GM12878 (cell line): ENCODE measurements around the gene CYBC1. TPM values are rescaled to one million over a fixed set of nuclear protein-coding genes. Genes with fewer than 3 reads are reported as not detected.

ENCODE experiments used
- ATAC-seq: fragments of 200-7000 bp; cut with Tn5 transposase; 3 replicates; pipeline ENCODE4 v1.9.1; 2020; ENCODE audit warnings: mild to moderate bottlenecking, moderate library complexity
- BruUV-seq: library from RNA; stranded (reverse); fragments of 400-500 nt; replicated peaks from 2 replicates; lab custom pipeline; 2021; lab: Mats Ljungman, UMichigan
- CTCF ChIA-PET: fragments of 300-600 bp; sonication (Branson Sonifier 250); formaldehyde crosslinking; extraction: SDS; loops from one replicate; lab custom pipeline; 2021; ENCODE audit warnings: inconsistent platforms; lab: Yijun Ruan, JAX
- POLR2A ChIA-PET: fragments of 350-600 bp; formaldehyde crosslinking; extraction: SDS; loops from one replicate; lab custom pipeline; 2021; ENCODE audit warnings: inconsistent platforms; lab: Charles Lee
- RAD21 ChIA-PET: fragments of 300-600 bp; sonication (Branson Sonifier 250); formaldehyde crosslinking; loops from one replicate; lab custom pipeline; 2023; ENCODE audit warnings: antibody characterized with exemption; ENCODE audit not compliant: unreplicated experiment; lab: Charles Lee
- SMC1A ChIA-PET: fragments of 300-600 bp; sonication (Branson Sonifier 250); formaldehyde crosslinking; loops from one replicate; lab custom pipeline; 2023; ENCODE audit not compliant: unreplicated experiment, uncharacterized antibody; lab: Charles Lee
- DNase-seq: peaks from one replicate; pipeline ENCODE4 v3.0.0-alpha.2; 2011; ENCODE audit warnings: low read depth, low spot score
- FAIRE-seq: peaks from 3 replicates; lab custom pipeline; 2011; peaks lifted over from hg19 to GRCh38; lab: Jason Lieb, UNC
- H2AFZ ChIP-seq: 2 replicates; pipeline ENCODE4 v1.6.0; 2011; ENCODE audit warnings: low read depth, low read length, control low read depth; ENCODE audit not compliant: control insufficient read depth
- H3K27ac ChIP-seq: 2 replicates; pipeline ENCODE4 v1.5.1; 2011; ENCODE audit warnings: control low read depth; ENCODE audit not compliant: control insufficient read depth, insufficient read depth
- H3K27me3 ChIP-seq, 2 experiments: replicated peaks in 1 of 2; 2 replicates each; pipeline versions ENCODE4 v1.6.0 to v1.6.1; 2011; ENCODE audit warnings: low read length in 1 of 2; ENCODE audit not compliant: control insufficient read depth in 2 of 2, insufficient read depth in 2 of 2
- H3K36me3 ChIP-seq, 2 experiments: 2 replicates each; pipeline ENCODE4 v1.5.1; 2011; ENCODE audit warnings: low read length in 1 of 2; ENCODE audit not compliant: control insufficient read depth in 2 of 2, insufficient read depth in 2 of 2
- H3K4me1 ChIP-seq: 2 replicates; pipeline ENCODE4 v1.6.1; 2011; ENCODE audit warnings: mild to moderate bottlenecking, low read length, moderate library complexity, mixed read lengths; ENCODE audit not compliant: control insufficient read depth, insufficient read depth
- H3K4me2 ChIP-seq: 2 replicates; pipeline ENCODE4 v1.6.0; 2011; ENCODE audit warnings: control low read depth; ENCODE audit not compliant: control insufficient read depth, insufficient read depth
- H3K4me3 ChIP-seq: fragments of 200-600 bp; sonication (generic); 2 replicates; pipeline ENCODE4 v1.5.1; 2016
- H3K79me2 ChIP-seq: 2 replicates; pipeline ENCODE4 v1.6.0; 2011; ENCODE audit warnings: low read length; ENCODE audit not compliant: control insufficient read depth, insufficient read depth
- H3K9ac ChIP-seq: 2 replicates; pipeline ENCODE4 v1.8.0; 2011; ENCODE audit warnings: low read length, control low read depth, mixed read lengths; ENCODE audit not compliant: control insufficient read depth, insufficient read depth
- H3K9me3 ChIP-seq: replicated peaks from 3 replicates; pipeline ENCODE4 v1.5.1; 2011; ENCODE audit warnings: mild to moderate bottlenecking, low read length; ENCODE audit not compliant: control insufficient read depth, insufficient read depth
- H4K20me1 ChIP-seq: 2 replicates; pipeline ENCODE4 v1.6.0; 2011; ENCODE audit not compliant: control insufficient read depth, insufficient read depth
- BRCA1 ChIP-seq: IDR thresholded peaks from 2 replicates; pipeline ENCODE4 v1.6.1; 2011; ENCODE audit warnings: low read depth, low read length, improper control_type of control experiment
- PAX5 ChIP-seq: IDR thresholded peaks from 2 replicates; pipeline ENCODE4 v1.6.1; 2011; ENCODE audit warnings: low read depth, low read length, borderline replicate concordance
- POLR2AphosphoS2 ChIP-seq: IDR thresholded peaks from 2 replicates; pipeline ENCODE4 v1.6.1; 2011; ENCODE audit warnings: low read depth, mild to moderate bottlenecking, low read length, improper control_type of control experiment, moderate library complexity
- RUNX3 ChIP-seq: IDR thresholded peaks from 2 replicates; pipeline ENCODE4 v1.6.1; 2012; ENCODE audit warnings: low read length, inconsistent platforms
- SMARCA5 ChIP-seq: fragments of 450-650 bp; IDR thresholded peaks from 2 replicates; pipeline ENCODE4 v1.6.1; 2017; ENCODE audit warnings: mild to moderate bottlenecking
- SREBF2 ChIP-seq: IDR thresholded peaks from 2 replicates; pipeline ENCODE4 v1.6.1; 2012; ENCODE audit warnings: mild to moderate bottlenecking, low read length
- TCF3 ChIP-seq: IDR thresholded peaks from 2 replicates; pipeline ENCODE4 v1.6.1; 2012; ENCODE audit warnings: low read depth, mild to moderate bottlenecking, low read length, borderline replicate concordance; ENCODE audit not compliant: insufficient read depth
- TCF7 ChIP-seq: IDR thresholded peaks from 2 replicates; pipeline ENCODE4 v1.6.1; 2014; ENCODE audit warnings: antibody characterized with exemption, borderline replicate concordance
- WGBS: methylation state at CpG from one replicate; pipeline ENCODE4 v1.1.6; 2016; ENCODE audit warnings: low lambda C conversion rate; ENCODE audit not compliant: insufficient replicate concordance, insufficient coverage; ENCODE audit errors: missing lambda C conversion rate; 5-methylcytosine and 5-hydroxymethylcytosine counted together
- in situ Hi-C: fragments of 300-500 bp; cut with MboI; formaldehyde crosslinking; loops from 9 replicates; pipeline ENCODE4 v1.14.3; 2018; ENCODE audit warnings: mixed read lengths
- intact Hi-C: fragments of 100-400 bp; cut with micrococcal nuclease; formaldehyde crosslinking; loops from one replicate; pipeline ENCODE4 v1.14.2; 2022; ENCODE audit not compliant: unreplicated experiment
- polyA plus RNA-seq, 11 experiments: library from polyadenylated mRNA; depleted of rRNA in 4 of 11; unstranded in 6 of 11; stranded (reverse) in 5 of 11; fragments of >200 nt; fragmentation: Nextera tagmentation in 4 of 11; fragmentation: Illumina TruSeq in 1 of 11; extraction: Ambion mirVana in 4 of 11; extraction: Trizol in 1 of 11; gene quantifications; 1 replicate in 1 of 11; 2 replicates in 10 of 11; pipeline versions ENCODE4 v1.2.1 to v1.2.3, GENCODE V29; 2011 to 2016; ENCODE audit warnings: inconsistent platforms in 2 of 11, missing spikeins in 2 of 11, low read depth in 1 of 11
- total RNA-seq, 4 experiments: library from RNA; depleted of rRNA in 3 of 4; stranded (reverse); fragments of >200 nt in 3 of 4; fragmentation: Illumina TruSeq in 1 of 4; extraction: Trizol in 1 of 4; gene quantifications; 2 replicates each; pipeline versions ENCODE4 v1.2.1 to v1.2.3, GENCODE V29; 2013 to 2021
- TF ChIP-seq, protein P1 (sequence below): fragments of 450-650 bp; IDR thresholded peaks from 2 replicates; pipeline ENCODE4 v1.6.1; 2018; ENCODE audit warnings: mild to moderate bottlenecking, low read depth, moderate library complexity; ENCODE audit not compliant: partially characterized antibody
- TF ChIP-seq, protein P2 (sequence below): fragments of 450-650 bp; formaldehyde crosslinking; IDR thresholded peaks from 2 replicates; pipeline ENCODE4 v1.4.0; 2020; ENCODE audit warnings: mild to moderate bottlenecking, moderate library complexity

CYBC1 gene
- total and polyA plus RNA-seq, 10 of the 15 experiments (the other 5 are each of a cell fraction or from before 2014, with no cell fraction given): 4.2 to 162 (median 133) TPM

GRCh38 chr17:82486231-82487094 lies 35.9 kb upstream of the CYBC1 start:
- H3K4me3 ChIP-seq: no peak overlapping the region
- 76% methylated on average over 13 of the region's 13 CpGs for WGBS
- no peaks in the 10 kb centered on the region; the same call in 1 of the 2 replicates for H3K4me1 ChIP-seq
- H3K9ac ChIP-seq: no peak overlapping the region
- SMC1A ChIA-PET: no interaction called here
- H3K4me2 ChIP-seq: no peak overlapping the region
- intact Hi-C loops: no loop called here
- H3K9me3 ChIP-seq: no peaks in the 10 kb centered on the region
- TF ChIP-seq, protein P1, sequence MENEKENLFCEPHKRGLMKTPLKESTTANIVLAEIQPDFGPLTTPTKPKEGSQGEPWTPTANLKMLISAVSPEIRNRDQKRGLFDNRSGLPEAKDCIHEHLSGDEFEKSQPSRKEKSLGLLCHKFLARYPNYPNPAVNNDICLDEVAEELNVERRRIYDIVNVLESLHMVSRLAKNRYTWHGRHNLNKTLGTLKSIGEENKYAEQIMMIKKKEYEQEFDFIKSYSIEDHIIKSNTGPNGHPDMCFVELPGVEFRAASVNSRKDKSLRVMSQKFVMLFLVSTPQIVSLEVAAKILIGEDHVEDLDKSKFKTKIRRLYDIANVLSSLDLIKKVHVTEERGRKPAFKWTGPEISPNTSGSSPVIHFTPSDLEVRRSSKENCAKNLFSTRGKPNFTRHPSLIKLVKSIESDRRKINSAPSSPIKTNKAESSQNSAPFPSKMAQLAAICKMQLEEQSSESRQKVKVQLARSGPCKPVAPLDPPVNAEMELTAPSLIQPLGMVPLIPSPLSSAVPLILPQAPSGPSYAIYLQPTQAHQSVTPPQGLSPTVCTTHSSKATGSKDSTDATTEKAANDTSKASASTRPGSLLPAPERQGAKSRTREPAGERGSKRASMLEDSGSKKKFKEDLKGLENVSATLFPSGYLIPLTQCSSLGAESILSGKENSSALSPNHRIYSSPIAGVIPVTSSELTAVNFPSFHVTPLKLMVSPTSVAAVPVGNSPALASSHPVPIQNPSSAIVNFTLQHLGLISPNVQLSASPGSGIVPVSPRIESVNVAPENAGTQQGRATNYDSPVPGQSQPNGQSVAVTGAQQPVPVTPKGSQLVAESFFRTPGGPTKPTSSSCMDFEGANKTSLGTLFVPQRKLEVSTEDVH: no peak
- no peak for TF ChIP-seq SMARCA5
- TF ChIP-seq, all 136 proteins: peak for 0
- H4K20me1 ChIP-seq: no peaks in the 10 kb centered on the region
- no peaks in the 10 kb centered on the region for H3K79me2 ChIP-seq
- H3K36me3 ChIP-seq: peaks cover 16 to 21% of the 10 kb centered on the region in 2 experiments
- no peaks in the 10 kb centered on the region for H3K27me3 ChIP-seq
- ATAC-seq (no peak), FAIRE-seq (no peak), DNase-seq (no peak)
- in situ Hi-C loops: no loop called here
- no peak overlapping the region for H3K27ac ChIP-seq
- ChIA-PET RAD21 (no interaction called here), CTCF (no interaction called here), POLR2A (no interaction called here)
- BruUV-seq: no TSS peak
- no peak overlapping the region for H2AFZ ChIP-seq

DNA sequence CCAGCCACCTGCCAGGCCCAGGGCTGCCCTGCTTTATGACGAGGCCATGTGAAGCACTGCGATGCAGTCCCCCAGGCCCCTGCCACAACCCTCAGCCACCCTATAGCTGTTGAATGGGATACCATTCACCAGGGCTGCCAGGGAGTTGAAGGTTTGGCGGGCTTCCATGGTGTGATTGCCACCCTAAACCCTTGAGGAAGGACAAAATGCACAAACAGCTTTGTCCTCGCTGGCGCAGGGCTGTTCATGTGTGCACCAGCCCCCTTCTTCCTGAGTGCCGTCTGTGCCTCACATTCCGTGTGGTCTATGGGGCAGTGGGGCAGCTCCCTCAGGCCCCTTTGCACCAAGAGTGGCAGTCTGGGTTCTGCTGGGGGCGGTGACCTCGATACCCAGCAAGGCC lies 33.3 kb upstream of the CYBC1 start:
- POLR2A ChIA-PET: no interaction called here
- intact Hi-C loops (no loop called here), in situ Hi-C loops (no loop called here)
- no TSS peak for BruUV-seq
- Histone ChIP-seq H3K4me1 (no peaks in the 10 kb centered on the region), H3K4me2 (no peak overlapping the region), H3K36me3 (peaks cover 22 to 35% of the 10 kb centered on the region in 2 experiments), H3K27me3 (no peaks in the 10 kb centered on the region), H4K20me1 (no peaks in the 10 kb centered on the region), H3K79me2 (no peaks in the 10 kb centered on the region), H3K9me3 (no peaks in the 10 kb centered on the region), H3K4me3 (no peak overlapping the region), H2AFZ (no peak overlapping the region), H3K27ac (no peak overlapping the region), H3K9ac (no peak overlapping the region)
- SMC1A ChIA-PET: no interaction called here
- no peak for DNase-seq
- 97% methylated on average over 9 of the region's 9 CpGs for WGBS
- no peak for FAIRE-seq
- ATAC-seq: no peak
- CTCF ChIA-PET: no interaction called here
- RAD21 ChIA-PET: no interaction called here
- TF ChIP-seq TCF3: no peak
- TF ChIP-seq TCF7: no peak
- TF ChIP-seq POLR2AphosphoS2: no peak
- TF ChIP-seq RUNX3: no peak
- no peak for TF ChIP-seq BRCA1
- TF ChIP-seq, protein P2, sequence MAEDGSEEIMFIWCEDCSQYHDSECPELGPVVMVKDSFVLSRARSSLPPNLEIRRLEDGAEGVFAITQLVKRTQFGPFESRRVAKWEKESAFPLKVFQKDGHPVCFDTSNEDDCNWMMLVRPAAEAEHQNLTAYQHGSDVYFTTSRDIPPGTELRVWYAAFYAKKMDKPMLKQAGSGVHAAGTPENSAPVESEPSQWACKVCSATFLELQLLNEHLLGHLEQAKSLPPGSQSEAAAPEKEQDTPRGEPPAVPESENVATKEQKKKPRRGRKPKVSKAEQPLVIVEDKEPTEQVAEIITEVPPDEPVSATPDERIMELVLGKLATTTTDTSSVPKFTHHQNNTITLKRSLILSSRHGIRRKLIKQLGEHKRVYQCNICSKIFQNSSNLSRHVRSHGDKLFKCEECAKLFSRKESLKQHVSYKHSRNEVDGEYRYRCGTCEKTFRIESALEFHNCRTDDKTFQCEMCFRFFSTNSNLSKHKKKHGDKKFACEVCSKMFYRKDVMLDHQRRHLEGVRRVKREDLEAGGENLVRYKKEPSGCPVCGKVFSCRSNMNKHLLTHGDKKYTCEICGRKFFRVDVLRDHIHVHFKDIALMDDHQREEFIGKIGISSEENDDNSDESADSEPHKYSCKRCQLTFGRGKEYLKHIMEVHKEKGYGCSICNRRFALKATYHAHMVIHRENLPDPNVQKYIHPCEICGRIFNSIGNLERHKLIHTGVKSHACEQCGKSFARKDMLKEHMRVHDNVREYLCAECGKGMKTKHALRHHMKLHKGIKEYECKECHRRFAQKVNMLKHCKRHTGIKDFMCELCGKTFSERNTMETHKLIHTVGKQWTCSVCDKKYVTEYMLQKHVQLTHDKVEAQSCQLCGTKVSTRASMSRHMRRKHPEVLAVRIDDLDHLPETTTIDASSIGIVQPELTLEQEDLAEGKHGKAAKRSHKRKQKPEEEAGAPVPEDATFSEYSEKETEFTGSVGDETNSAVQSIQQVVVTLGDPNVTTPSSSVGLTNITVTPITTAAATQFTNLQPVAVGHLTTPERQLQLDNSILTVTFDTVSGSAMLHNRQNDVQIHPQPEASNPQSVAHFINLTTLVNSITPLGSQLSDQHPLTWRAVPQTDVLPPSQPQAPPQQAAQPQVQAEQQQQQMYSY (CRISPR knock-in tag): no peak
- no peak for TF ChIP-seq SREBF2
- TF ChIP-seq PAX5: no peak
